ENCODE data around the gene PTCH1.

DNA sequence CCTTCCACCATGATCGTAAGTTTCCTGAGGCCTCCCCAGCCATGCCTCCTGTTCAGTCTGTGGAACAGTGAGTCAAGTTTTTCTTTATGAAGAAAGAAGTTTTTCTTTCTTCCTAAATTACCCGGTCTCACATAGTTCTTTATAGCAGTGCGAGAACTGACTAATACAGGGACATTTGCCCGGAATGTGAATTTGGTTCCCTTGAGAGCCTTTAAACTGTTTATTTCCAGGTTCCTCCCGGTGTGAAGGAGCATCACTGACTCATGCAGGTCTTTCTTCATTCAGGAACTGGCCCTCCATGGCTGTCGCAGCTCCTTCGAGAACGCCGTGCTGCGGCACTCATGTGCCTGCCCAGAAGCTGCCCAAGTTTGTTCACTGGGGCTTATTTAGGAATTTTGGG is 87.7 kb downstream of the PTCH1 start:
- TF ChIP-seq, protein P1, sequence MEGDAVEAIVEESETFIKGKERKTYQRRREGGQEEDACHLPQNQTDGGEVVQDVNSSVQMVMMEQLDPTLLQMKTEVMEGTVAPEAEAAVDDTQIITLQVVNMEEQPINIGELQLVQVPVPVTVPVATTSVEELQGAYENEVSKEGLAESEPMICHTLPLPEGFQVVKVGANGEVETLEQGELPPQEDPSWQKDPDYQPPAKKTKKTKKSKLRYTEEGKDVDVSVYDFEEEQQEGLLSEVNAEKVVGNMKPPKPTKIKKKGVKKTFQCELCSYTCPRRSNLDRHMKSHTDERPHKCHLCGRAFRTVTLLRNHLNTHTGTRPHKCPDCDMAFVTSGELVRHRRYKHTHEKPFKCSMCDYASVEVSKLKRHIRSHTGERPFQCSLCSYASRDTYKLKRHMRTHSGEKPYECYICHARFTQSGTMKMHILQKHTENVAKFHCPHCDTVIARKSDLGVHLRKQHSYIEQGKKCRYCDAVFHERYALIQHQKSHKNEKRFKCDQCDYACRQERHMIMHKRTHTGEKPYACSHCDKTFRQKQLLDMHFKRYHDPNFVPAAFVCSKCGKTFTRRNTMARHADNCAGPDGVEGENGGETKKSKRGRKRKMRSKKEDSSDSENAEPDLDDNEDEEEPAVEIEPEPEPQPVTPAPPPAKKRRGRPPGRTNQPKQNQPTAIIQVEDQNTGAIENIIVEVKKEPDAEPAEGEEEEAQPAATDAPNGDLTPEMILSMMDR (conservative IDR thresholded peaks at IDR 0.05 in 1 of 2, IDR thresholded peaks at IDR 0.05 in 1 of 2; ENCODE audit: low read depth in 1 of 2, low read length in 2 of 2), result no peak
- no peak for TF ChIP-seq EZH2 (IDR thresholded peaks at IDR 0.05; ENCODE audit: low read length, missing control alignments)

All from fibroblast of lung (primary cell).